Ramos (cell line): ENCODE measurements around the gene P2RX5.

Source experiments
- in situ Hi-C: fragments of 300-500 bp; cut with MboI; formaldehyde crosslinking; loops from one replicate; pipeline ENCODE4 v1.14.3; 2022; ENCODE audit warnings: low sequenced_read_pairs; ENCODE audit not compliant: unreplicated experiment

P2RX5 gene

DNA sequence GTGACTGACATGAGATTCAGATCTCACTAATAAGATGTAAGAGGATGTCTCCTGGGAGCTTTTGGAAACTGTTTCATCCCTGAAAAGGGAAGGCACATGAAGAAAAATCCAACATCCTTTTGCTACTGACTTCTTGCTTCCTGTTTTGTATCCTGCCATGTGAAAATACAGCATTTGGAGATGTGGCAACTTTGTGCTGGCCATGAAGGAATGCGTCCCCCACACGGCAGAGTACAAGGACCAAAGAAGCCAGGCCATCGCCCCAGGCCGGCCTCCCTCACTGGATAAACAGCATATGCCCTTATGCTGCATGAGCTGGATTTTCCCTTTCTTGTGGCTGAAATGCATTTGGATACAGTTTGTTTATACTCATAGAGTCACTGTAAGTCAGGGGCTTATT, 22.2 kb upstream of the P2RX5 start:
- in situ Hi-C loops: loop anchor here (25.0 kb wide), 1 partner anchor 669 kb away; no protein-coding TSS in a partner anchor

DNA sequence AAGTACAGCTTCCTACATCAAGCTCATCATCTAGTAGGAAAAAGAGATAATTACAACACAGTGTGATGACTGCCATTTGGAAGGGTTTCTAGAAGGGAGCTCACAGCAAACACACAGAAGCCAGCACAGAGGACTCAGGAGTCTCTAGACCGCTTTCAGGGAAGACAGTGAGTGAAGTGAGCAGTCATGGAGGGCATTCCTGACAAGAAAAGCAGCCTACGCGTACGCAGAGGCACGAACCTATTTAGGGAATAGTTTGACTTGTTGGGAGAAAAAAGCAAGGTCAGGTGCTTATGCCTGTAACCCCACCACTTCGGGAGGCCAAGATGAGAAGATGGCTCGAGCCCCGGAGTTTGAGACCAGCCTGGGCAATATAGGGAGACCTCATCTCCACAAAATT, 19.3 kb upstream of the P2RX5 start:
- in situ Hi-C loops: loop anchor here (25.0 kb wide), 1 partner anchor 672 kb away; no protein-coding TSS in a partner anchor

DNA sequence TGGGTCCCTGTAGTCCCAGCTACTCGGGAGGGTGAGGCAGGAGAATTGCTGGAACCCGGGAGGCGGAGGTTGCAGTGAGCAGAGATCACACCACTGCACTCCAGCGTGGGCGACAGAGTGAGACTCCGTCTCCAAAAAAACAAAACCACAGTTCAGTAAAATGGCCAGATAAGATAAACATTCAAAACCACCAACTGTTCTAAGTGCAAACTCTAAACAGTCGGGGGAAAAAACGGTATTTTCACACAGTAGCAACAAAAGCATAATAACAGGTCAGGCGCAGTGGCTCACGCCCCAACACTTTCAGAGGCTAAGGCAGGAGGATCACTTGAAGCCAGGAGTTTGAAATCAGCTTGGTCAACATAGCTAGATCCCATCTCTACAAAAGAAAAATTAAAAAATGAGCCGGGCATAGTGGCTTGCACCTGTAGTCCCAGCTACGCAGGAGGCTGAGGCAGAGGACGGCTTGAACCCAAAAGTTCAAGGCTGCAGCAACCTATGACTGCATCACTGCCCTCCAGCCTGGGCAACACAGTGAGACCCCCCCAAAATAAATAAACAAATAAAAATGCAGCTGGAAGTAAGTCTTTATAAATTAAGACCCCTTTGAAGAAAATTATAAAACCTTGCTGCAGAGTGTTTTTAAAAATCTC, 17.0 kb upstream of the P2RX5 start:
- in situ Hi-C loops: loop anchor here (25.0 kb wide), 1 partner anchor 674 kb away; no protein-coding TSS in a partner anchor

DNA sequence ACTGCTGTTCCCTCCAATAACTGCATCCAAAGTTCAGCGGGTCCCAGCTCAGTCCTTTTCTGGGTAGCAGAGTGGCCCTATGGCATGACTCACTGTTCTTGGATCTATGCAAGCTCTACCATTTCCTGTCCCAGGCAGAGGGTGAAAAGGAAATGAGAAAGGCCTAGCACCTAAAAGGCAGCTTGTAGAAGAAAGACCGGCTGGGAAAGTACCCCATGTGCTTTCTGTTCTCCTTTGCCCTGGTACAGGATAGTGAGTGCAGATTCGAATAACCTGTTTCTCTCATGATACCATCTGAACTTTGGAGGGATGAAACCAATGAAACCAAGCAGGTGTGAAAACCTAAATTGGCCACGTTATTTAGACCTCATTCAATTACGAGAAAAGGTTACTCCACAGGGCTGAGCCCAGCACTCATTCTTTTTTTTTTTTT, 15.0 kb upstream of the P2RX5 start:
- in situ Hi-C loops: loop anchor here (25.0 kb wide), 1 partner anchor 676 kb away; no protein-coding TSS in a partner anchor

DNA sequence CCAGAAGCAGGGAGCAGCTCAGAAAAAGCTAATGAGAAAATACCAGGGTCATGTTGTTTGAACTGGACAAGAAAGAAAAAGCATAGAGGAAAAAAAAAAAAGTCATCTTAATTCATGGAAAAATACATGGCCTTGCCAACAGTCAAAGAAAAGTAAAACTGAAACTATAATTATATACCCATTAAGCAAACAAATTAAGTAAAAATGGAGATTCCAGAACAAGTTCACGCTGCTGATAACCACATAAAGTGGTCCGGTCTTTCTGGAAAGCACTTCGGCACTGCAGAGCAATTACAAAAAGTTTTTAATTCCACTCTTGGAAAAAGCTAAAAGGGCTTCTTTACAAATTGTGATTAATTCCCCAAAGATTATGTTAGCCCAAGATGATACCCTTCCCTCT, 12.4 kb upstream of the P2RX5 start:
- in situ Hi-C loops: loop anchor here (25.0 kb wide), 1 partner anchor 679 kb away; no protein-coding TSS in a partner anchor

DNA sequence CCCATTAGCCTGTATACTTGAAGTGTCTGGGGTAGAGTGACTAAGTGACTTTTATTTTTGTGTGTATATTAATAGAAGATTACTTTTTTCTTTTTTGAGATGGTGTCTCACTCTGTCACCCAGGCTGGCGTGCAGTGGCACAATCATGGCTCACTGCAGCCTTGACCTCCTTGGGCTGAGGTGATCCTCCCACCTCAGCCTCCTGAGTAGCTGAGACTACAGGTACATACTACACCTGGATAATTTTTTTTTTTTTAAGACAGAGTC, 9.7 kb upstream of the P2RX5 start:
- in situ Hi-C loops: loop anchor here (25.0 kb wide), 1 partner anchor 682 kb away; no protein-coding TSS in a partner anchor

DNA sequence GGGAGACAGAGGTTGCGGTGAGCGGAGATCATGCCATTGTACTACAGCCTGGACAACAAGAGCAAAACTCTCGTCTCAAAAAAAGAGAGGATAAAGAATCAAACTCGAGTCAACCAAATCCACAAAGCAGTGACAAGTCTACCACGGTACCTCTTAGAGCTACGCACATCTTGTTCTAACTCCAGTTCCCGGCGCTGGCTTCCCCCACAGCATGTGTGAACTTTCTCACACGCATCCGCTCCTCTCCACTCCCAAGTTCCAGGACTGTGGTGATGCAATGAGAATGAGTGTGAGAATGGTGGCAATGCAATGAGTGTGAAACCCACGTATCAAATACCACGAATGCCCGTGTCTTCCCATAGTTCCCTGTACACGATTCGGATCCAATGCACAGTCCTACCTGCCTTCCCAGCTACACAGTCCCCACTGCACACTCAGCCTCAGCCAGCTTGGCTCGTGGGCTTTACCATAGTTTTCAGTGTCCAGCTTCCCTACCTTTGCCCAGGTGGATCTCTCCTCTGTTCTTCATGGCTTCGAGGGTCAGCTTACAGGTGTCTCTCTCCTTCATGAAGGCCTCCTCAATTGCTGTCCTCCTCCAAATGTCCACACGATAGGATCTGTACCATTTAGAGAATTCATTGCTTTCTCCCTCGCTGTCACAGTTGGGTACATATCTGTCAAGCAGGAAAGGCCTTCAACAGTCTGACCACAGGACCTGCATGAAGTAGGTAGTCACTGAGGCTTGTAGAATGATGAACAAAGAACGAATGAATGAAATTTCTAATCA, 9.2 kb upstream of the P2RX5 start:
- in situ Hi-C loops: loop anchor here (25.0 kb wide), 1 partner anchor 682 kb away; no protein-coding TSS in a partner anchor

DNA sequence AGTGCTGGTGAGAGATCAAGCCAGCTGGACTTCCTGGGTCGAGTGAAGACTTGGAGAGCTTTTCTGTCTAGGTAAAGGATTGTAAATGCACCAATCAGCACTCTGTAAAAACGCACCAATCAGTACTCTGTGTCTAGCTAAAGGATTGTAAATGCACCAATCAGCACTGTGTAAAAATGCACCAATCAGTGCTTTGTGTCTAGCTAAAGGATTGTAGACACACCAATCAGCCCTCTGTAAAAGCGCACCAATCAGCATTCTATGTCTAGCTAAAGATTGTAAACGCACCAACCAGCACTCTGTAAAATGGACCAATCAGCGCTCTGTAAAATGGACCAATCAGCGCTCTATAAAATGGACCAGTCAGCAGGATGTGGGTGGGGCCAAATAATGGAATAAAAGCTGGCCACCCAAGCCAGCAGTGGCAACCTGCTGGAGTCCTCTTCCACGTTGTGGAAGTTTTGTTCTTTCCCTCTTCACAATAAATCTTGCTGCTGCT, 6.1 kb upstream of the P2RX5 start:
- in situ Hi-C loops: loop anchor here (25.0 kb wide), 1 partner anchor 685 kb away; no protein-coding TSS in a partner anchor

DNA sequence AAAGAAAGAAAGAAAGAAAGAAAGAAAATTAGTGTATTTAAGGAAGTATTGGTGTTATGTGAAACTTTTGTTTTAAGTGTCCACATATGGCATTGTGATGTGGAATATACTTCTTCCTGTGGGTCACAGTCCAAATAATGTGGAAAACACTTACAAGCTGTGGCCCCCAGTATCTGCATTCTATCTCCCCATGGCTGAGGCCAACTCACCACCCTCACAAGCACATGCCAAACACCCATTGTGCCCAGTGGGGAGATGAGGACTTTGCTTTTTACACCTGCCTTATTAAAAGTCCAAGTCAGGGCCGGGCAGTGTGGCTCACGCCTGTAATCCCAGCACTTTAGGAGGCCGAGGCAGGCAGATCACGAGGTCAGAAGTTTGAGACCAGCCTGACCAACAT, 4.0 kb upstream of the P2RX5 start:
- in situ Hi-C loops: loop anchor here (25.0 kb wide), 1 partner anchor 687 kb away; no protein-coding TSS in a partner anchor

DNA sequence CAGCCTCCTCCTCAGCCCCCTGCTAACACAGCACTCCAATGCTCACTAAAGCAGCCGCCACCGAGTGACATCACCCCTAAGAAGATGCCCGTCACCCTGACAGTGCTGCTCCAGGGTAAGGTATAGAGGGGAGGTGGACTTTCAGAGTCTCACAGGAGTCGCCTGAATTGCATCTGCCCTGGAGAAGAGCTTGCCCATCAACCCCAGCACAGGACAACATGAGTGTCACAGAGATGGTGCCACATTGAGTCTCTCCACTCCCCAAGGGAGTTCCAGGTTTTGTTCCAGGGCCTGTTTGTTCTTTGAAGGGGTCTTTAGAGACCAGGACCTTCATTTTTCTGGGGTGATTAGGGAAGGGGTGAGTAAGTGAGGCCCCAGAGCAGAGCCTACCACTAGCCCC, 2.2 kb upstream of the P2RX5 start:
- in situ Hi-C loops: no loop called here

DNA sequence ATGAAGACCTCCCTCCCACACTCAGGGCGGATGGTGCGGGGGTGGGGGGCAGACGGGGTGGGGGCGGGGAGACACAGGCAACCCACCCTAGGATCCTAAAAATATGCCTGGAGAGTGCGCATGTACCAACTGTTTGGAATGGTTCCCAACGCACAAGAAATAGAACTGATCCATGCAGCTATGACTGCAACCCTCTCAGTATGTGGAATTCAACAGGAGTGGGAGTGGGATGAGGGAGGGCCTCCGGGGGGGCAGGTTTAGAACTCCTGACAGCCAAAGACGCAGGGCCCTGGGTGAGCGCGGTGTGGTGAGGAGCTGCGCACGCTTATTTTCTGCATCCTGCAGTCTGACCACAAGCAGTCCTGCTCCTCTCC, 1.1 kb upstream of the P2RX5 start:
- in situ Hi-C loops: no loop called here

DNA sequence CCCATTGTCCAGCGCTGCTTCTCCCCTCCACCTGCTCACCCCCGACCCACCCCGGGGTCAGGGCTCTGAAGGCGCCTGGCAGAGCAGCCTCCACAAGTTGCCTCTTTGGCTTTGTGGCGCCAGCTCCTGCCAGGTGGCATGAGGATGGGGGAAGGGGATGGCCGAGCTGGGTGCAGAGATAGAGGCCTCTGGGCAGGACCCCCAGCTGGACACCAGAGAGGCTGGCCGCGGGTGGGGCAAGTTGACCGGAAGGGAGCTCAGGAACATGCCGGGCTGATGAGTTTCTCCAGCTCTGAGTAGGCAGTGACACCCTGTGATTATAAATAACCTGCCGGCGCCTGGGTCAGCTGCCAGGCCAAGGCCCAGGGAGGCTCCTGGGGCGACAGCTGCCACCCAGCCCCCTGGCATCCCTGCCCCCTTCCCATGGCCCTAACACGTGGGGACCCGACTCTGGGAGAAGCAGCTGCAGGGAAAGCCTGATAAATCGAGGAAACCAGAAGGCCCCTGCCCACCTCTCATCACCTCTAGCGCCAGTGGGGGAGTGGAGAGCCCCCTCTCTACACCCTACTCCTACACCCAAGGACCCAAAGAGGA, 729 bp downstream of the P2RX5 start:
- in situ Hi-C loops: no loop called here

DNA sequence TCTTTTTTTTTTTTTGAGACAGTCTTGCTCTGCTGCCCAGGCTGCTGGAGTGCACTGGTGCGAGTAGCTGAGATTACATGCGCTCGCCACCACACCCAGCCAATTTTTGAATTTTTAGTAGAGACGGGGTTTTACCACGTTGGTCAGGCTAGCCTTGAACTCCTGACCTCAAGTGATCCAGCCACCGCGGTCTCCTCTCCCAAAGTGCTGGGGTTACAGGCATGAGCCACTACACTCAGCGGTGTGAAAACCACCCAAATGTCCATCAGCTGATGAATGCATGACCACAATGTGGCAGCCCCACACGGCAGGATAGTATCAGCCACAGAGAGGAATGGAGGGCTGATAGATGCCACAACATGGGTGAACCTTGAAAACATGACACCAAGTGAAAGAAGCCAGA, 2.1 kb downstream of the P2RX5 start:
- in situ Hi-C loops: no loop called here

DNA sequence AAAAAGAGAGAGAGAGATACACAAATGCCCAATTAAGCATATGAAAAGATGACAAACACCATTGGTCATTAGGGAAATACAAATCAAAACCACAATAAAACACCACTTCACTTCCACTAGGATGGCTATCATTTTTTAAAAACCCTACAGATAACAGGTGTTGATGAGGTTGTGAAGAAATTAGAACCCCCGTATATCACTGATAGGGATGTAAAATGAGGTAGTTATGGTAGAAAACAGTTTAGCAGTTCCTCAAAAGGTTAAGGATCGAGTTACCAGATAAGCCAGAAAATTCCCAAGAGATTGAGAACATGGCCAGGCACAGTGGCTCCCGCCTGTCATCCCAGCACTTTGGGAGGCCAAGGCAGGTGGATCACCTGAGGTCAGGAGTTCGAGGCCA, 2.8 kb downstream of the P2RX5 start:
- in situ Hi-C loops: no loop called here

DNA sequence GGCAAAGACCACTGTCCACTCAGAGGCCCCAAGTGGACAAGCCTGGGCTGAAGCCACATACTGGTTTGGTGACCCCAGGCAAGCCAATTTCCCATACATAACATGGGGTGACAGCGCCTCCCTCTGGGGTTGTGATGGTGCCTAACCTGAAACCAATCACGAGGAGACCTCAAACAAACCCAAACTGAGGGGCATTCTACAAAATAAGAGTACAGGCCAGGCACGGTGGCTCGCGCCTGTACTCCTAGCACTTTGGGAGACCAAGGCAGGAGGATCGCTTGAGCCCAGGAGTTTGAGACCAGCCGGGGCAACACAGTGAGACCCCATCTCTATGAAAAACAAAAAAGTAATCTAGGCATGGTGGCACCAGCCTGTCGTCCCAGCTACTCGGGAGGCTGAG, 3.6 kb downstream of the P2RX5 start:
- in situ Hi-C loops: no loop called here

DNA sequence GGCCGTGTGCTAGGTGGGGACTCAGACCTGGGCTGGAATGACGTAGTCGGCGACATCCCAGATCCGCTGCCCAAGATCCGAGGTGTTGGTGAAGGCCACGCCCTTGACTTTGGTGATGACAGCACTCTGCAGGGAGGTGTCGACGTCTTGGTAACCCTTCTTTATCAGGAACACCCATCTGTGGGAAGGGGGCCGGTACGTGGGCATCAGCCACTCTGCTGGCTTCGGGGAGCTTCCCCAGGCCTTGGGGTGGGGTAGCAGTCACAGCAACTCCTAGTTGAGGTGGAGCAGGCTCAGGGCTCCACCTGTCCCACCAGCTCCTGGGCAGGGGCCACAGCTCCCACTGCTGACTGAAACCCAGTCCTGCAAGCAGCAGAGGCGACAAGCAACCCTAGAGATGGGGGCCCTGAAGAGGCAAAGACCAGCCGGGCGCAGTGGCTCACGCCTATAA, 4.3 kb downstream of the P2RX5 start:
- in situ Hi-C loops: no loop called here

DNA sequence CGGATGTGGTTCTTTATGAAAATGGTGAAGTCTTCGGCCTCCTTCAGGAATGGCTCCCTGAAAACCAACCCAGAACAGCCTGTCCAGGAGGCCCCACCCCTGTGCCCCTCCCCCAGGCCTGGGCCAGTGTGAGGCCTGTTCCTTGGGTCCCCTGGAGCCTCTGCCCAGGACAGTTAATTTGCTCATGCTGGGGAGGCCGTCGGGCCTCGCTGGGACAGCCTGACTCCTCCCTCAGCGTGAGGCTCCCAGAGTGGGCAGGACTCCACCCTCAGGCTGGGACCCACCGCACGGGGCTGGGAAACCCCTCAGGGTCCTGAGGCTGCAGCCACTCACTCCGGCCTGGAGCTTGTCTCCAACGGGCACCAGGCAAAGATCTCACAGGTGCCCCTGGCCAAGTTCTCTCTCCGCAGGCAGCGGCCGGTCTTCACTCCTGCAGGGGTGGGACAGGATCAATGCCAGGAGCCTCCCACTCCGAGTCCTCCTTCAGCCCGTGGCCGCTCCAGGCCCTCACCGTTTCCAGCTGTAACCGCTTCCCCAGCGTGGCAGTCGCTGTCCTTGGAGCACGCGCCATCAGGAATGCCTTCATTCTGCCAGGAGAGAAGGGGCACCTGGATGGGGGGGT, 5.8 kb downstream of the P2RX5 start:
- in situ Hi-C loops: no loop called here

DNA sequence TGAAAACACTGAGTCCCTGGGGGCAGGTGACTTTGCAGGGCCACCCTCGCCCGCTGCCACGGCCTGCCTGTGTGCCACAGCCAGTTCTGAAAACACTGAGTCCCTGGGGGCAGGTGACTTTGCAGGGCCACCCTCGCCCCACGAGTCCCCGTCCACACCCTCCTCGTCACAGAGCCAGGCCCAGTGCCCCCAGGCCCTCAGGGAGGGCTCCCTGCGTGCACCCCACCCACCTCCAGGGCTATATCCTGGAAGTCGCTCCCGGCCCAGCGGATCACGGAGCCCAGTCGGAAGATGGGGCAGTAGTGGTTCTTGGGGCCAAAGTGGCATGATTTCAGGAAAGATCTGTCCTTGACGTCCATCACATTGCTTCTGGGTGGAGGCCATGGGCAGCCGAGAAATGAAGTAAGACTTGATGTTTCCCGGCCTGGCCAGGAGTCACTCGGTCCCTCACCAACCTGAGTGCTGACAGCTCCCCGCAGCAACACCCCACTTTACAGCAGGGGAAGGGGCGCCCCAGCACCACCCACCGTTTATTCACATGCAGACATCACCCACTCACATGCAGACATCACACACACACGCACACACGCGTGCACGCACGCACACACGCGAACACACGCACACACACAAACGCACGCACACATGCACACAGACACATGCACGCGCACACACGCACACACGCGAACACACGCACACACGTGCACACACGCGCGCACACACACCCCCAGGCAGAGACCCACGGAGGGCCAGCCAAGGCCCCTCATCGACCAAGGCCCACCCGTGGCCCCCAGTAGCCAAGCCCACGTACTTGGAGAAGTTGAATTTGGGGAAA, 6.5 kb downstream of the P2RX5 start:
- in situ Hi-C loops: loop anchor here (10.0 kb wide), 1 partner anchor 45 kb away; no protein-coding TSS in a partner anchor

DNA sequence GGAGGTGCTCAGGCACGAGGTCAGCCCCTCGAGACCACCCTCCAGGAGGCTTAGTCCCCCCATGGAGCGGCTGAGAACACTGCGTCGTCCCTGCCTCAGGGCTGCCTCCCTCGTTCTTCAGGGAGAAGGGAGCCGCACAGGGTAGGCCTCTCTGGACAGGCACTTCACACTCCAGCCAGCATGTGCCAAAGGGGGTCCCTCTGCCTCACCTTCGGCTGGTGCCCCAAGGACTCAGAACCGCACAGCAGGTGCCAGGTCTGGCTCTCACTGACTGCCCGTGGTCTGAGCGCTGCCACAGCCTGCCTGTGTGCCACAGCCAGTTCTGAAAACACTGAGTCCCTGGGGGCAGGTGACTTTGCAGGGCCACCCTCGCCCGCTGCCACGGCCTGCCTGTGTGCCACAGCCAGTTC, 7.1 kb downstream of the P2RX5 start:
- in situ Hi-C loops: loop anchor here (10.0 kb wide), 1 partner anchor 46 kb away; no protein-coding TSS in a partner anchor
